Muscle layer of duodenum (tissue), 2 donors: Measurements from ENCODE around the gene F12.
"Not testable (repeated sequence)": the region's sequence is repeated elsewhere in the genome, so short reads cannot be mapped to it uniquely, and the experiment has no call there.

Source experiments
- H3K27ac ChIP-seq: one replicate; pipeline ENCODE4 v1.7.0; 2013; ENCODE audit warnings: mild to moderate bottlenecking, low read length
- H3K27me3 ChIP-seq: one replicate; pipeline ENCODE4 v1.7.0; 2013; ENCODE audit warnings: low read depth, mild to moderate bottlenecking, control low read depth, low read length
- H3K36me3 ChIP-seq, 2 donors: one replicate each; pipeline ENCODE4 v1.7.0; 2013; ENCODE audit warnings: low read length in 2 of 2, control low read depth in 1 of 2, mild to moderate bottlenecking in 1 of 2; ENCODE audit not compliant: insufficient read depth in 2 of 2, control insufficient read depth in 1 of 2
- H3K4me1 ChIP-seq, 2 donors: one replicate each; pipeline ENCODE4 v1.7.0; 2013; ENCODE audit warnings: low read length in 2 of 2, mild to moderate bottlenecking in 2 of 2, control low read depth in 1 of 2, moderate library complexity in 1 of 2; ENCODE audit not compliant: insufficient read depth in 2 of 2, control insufficient read depth in 1 of 2
- H3K4me3 ChIP-seq, 2 donors: one replicate each; pipeline ENCODE4 v1.7.0; 2013; ENCODE audit warnings: low read length in 2 of 2, low read depth in 1 of 2, mild to moderate bottlenecking in 1 of 2
- H3K9me3 ChIP-seq, 2 donors: one replicate each; pipeline ENCODE4 v1.7.0; 2013; ENCODE audit warnings: low read length in 2 of 2, control low read depth in 1 of 2, mild to moderate bottlenecking in 1 of 2; ENCODE audit not compliant: control insufficient read depth in 1 of 2
- donor health status: healthy.

Gene F12

DNA sequence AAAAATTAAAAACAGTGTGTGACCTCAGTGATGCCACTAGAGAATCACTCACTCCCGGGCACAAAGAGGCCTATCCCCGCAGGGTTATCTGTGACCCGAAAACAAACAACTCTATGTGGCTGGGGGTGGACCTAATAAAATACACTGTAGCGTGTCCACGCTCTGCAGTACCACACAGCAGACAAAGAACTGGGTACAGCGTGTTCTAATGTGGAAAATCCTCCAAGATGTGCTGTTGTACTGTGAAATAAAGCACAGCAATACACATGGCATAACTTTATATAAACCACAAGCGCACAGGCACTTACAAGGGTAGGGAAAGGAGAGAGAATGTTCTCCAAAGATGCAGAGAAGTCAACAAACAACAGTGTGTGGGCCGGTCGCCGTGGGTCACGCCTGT lies 33.3 kb downstream of the F12 start:
- H3K27me3 ChIP-seq, result no peaks in the 10 kb centered on the region
- H3K4me1 ChIP-seq, result peaks cover 4 to 7% of the 10 kb centered on the region in 2 donors
- no peak overlapping the region for H3K4me3 ChIP-seq
- no peak overlapping the region for H3K27ac ChIP-seq
- H3K9me3 ChIP-seq, result no peaks in the 10 kb centered on the region
- H3K36me3 ChIP-seq, result no peaks in the 10 kb centered on the region

- H3K27me3 ChIP-seq, H3K9me3 ChIP-seq, H3K27ac ChIP-seq, H3K4me1 ChIP-seq, H3K4me3 ChIP-seq, H3K36me3 ChIP-seq: not testable (repeated sequence)
Measured at GRCh38 chr5:177375516-177375915, 33.8 kb downstream of the F12 start.

DNA sequence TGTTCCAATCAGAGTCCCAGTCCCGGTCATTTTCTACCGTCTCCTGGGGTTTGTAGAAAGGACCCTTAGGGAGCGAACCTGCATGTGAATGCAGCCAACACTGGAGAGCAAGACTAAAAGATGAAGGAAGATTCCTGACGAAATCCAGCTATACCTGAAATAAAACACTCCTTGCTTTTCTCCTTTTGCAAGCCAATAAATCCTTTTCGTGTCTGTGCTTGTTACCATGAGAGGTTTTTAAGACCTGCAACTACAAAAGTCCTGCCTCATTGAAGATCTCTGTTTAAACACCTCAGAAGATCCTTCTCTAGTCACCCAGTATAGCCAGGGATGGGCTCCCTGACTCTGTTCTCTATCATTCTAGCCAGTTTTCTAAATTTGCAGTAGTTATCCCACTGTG lies 35.2 kb downstream of the F12 start:
- Histone ChIP-seq H3K4me3 (no peak overlapping the region), H3K36me3 (no peaks in the 10 kb centered on the region), H3K4me1 (peaks cover 4 to 8% of the 10 kb centered on the region in 2 donors), H3K9me3 (no peaks in the 10 kb centered on the region), H3K27me3 (no peaks in the 10 kb centered on the region), H3K27ac (no peak overlapping the region)

GRCh38 chr5:177373806-177374205 lies 35.6 kb downstream of the F12 start:
- Histone ChIP-seq H3K36me3 (no peaks in the 10 kb centered on the region), H3K4me3 (no peak overlapping the region), H3K27me3 (no peaks in the 10 kb centered on the region), H3K9me3 (no peaks in the 10 kb centered on the region), H3K27ac (no peak overlapping the region), H3K4me1 (peaks cover 4 to 8% of the 10 kb centered on the region in 2 donors)

DNA sequence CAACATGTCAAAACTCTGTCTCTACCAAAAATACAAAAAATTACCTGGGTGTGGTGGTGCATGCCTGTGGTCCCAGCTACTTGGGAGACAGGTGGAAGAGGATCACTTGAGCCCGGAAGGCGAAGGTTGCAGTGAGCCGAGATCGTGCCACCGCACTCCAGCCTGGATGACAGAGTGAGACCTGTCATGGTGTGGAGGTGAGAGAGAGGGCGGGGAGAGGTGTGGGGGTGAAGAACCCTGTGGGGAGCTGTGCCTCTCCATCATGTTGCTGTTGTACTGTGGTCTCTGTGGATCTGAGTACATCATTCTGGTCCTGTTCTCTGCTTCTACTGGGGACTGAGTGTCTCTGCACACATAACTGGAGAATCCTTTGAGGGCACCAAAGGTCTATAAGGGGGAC lies 36.5 kb downstream of the F12 start:
- no peak overlapping the region for H3K27ac ChIP-seq

GRCh38 chr5:177372034-177372896 lies 37.1 kb downstream of the F12 start:
- Histone ChIP-seq H3K4me1 (peaks cover 4 to 8% of the 10 kb centered on the region in 2 donors), H3K9me3 (no peaks in the 10 kb centered on the region), H3K36me3 (no peaks in the 10 kb centered on the region), H3K27ac (no peak overlapping the region), H3K4me3 (no peak overlapping the region), H3K27me3 (no peaks in the 10 kb centered on the region)

More for the DNA sequence above, 36.5 kb downstream of the F12 start:
- Histone ChIP-seq H3K9me3 (no peaks in the 10 kb centered on the region), H3K27me3 (no peaks in the 10 kb centered on the region), H3K4me1 (peaks cover 4 to 8% of the 10 kb centered on the region in 2 donors), H3K36me3 (no peaks in the 10 kb centered on the region), H3K4me3 (no peak overlapping the region)

DNA sequence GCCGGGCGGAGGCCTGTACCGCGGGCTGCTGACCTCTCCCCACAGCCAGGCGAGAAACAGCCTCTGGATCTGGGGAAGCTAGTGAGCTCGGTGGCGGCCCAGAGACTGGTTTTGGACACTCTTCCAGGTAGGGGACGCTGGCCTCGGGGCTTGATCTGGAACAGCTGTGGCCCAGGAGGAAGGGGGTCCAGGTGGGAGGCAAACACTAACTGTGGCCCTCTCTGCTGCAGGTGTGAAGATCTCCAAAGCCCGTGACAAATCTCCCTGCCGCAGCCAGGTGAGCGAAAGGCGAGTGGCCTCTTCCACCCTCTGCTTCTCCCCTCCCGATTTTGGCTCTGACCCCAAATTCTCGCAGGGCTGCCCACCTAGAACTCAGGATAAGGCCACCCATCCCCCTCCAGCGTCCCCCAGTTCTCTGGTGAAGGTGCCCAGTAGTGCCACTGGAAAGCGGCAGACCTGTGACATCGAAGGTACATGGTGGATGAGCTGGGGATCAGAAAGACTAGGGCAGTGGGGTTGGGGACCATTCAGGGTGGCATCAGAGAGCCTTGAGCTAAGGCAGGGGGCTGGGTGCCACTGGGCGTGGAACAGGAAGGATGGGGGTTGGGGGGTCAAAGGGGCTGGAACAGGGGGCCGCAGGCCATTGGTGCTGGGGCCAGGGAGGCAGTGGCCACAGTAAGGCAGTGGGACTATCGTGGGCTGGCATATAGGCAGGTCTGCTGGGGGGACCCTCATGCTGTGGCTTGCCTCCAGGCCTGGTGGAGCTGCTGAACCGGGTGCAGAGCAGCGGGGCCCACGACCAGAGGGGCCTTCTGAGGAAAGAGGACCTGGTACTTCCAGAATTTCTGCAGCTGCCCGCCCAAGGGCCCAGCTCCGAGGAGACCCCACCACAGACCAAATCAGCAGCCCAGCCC lies 38.0 kb downstream of the F12 start:
- Histone ChIP-seq H3K27ac (peak overlapping the region; percentile 23), H3K36me3 (no peaks in the 10 kb centered on the region), H3K4me1 (peaks cover 4 to 8% of the 10 kb centered on the region in 2 donors), H3K27me3 (no peaks in the 10 kb centered on the region), H3K4me3 (peak overlapping the region in 1 of 2 donors; percentile 53), H3K9me3 (no peaks in the 10 kb centered on the region)

DNA sequence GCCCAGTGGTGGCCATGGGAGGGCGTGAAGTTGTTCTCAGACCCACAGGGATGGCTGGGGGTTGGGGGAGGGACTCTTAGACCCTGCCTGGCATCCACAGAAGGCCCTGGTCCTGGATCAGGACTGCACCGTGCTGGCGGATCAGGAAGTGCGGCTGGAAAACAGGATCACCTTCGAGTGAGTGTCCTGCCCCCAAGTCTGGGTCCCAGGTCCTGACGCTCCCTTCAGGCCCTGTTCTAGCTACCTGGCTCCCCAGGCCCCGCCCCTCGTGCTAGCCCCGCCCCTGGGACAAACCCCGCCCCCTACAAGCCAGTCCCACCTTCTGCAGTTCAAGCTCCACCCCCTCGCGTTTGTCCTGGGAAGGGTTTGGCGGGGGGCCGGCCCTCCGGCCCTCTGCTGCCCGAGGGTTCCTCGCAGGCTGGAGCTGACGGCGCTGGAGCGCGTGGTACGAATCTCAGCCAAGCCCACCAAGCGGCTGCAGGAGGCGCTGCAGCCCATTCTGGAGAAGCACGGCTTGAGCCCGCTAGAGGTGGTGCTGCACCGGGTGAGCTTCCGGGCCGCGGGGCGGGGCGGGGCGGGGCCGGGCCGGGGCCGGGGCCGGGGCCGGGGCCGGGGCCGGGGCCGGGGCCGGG lies 38.8 kb downstream of the F12 start:
- Histone ChIP-seq H3K27ac (no peak overlapping the region), H3K36me3 (no peaks in the 10 kb centered on the region), H3K4me3 (no peak overlapping the region), H3K9me3 (no peaks in the 10 kb centered on the region), H3K27me3 (no peaks in the 10 kb centered on the region), H3K4me1 (peaks cover 6 to 16% of the 10 kb centered on the region in 2 donors)

DNA sequence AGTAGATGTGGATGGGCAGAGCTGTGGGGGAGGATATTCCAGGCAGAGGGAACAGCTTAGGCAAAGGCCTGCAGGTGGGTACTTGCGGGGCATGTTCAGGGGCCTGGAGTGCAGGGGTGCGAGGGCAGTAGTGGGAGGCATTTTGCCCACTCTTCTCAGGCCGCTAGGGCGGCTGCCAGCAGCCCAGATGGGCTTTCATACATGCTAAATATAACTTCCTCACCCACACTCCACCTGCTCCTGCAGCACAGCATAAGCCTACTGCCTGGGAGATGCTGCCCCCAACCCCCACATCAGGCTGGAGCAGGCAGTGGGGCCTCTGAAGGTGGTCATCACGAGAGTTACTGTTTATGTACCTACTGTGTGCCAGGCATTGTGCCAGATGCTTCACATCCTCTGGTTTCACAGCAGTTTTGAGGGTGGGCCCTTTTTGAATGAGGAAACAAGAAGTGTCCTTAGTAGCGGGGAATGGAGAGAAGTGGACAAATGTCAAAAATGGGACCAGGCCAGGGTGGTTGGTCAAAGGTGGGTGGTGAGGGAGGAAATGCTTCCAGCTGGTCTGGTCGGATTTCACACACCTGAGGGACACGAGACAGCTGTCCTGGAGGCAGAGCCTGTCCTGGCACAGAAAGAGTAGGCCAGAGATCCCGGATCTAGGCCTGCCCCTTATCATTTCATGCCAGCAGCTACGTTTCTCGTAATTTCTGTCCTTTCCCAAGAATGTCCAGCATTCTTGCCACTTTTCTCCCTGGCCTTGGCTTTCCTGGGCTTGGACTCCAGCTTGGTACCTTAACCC lies 39.5 kb downstream of the F12 start:
- Histone ChIP-seq H3K4me1 (peaks cover 8 to 17% of the 10 kb centered on the region in 2 donors), H3K4me3 (no peak overlapping the region), H3K36me3 (no peaks in the 10 kb centered on the region), H3K27me3 (no peaks in the 10 kb centered on the region), H3K27ac (no peak overlapping the region), H3K9me3 (no peaks in the 10 kb centered on the region)

- no peaks in the 10 kb centered on the region for H3K36me3 ChIP-seq
- no peak overlapping the region for H3K27ac ChIP-seq
- H3K27me3 ChIP-seq, result no peaks in the 10 kb centered on the region
- H3K4me3 ChIP-seq, result no peak overlapping the region
- peaks cover 8 to 20% of the 10 kb centered on the region in 2 donors for H3K4me1 ChIP-seq
- H3K9me3 ChIP-seq, result no peaks in the 10 kb centered on the region
Measured at GRCh38 chr5:177368869-177369644, 40.3 kb downstream of the F12 start.
